ENCODE data around the gene CKB.

Gene CKB

GRCh38 chr14:103539056-103539825 is 16.6 kb upstream of the CKB start:
- no peak for DNase-seq

- DNase-seq: peak in 14 of 56 donors; percentile 30 to 65 (median 50)
Observed at GRCh38 chr14:103538291-103539055, 15.8 kb upstream of the CKB start.

GRCh38 chr14:103537175-103537990 is 14.8 kb upstream of the CKB start:
- no peak for DNase-seq

- DNase-seq: no peak
Observed at GRCh38 chr14:103536693-103537092, 14.1 kb upstream of the CKB start.

GRCh38 chr14:103535891-103536565 is 13.4 kb upstream of the CKB start:
- no peak for DNase-seq

GRCh38 chr14:103535081-103535890 is 12.7 kb upstream of the CKB start:
- no peak for DNase-seq

- peak in 7 of 56 donors; percentile 34 to 64 (median 57) for DNase-seq
Observed at GRCh38 chr14:103534576-103535061, 12.0 kb upstream of the CKB start.

GRCh38 chr14:103533999-103534575 is 11.5 kb upstream of the CKB start:
- DNase-seq: peak in 38 of 56 donors; percentile 30 to 88 (median 63)

GRCh38 chr14:103533137-103533998 is 10.7 kb upstream of the CKB start:
- DNase-seq: no peak

GRCh38 chr14:103532216-103533136 is 9.8 kb upstream of the CKB start:
- DNase-seq: no peak

- DNase-seq: no peak
Observed at GRCh38 chr14:103531421-103532215, 9.0 kb upstream of the CKB start.

- DNase-seq: no peak
Observed at GRCh38 chr14:103530831-103531230, 8.2 kb upstream of the CKB start.

- DNase-seq: no peak
Observed at GRCh38 chr14:103530390-103530789, 7.8 kb upstream of the CKB start.

GRCh38 chr14:103529383-103530365 is 7.0 kb upstream of the CKB start:
- no peak for DNase-seq
